WTC11 (cell line): ENCODE data around the gene CD6. TPM values are rescaled to one million over a fixed set of nuclear protein-coding genes. Genes with fewer than 3 reads are reported as not detected.

Experiments used
- ATAC-seq: fragments of 200-7000 bp; cut with Tn5 transposase; 2 replicates; pipeline ENCODE4 v1.10.0; 2021; ENCODE audit warnings: mild to moderate bottlenecking, moderate library complexity
- CTCF ChIA-PET: fragments of 300-600 bp; sonication (Branson Sonifier 250); formaldehyde crosslinking; loops from one replicate; lab custom pipeline; 2021; ENCODE audit warnings: antibody characterized with exemption; lab: Charles Lee
- POLR2A ChIA-PET: fragments of 350-600 bp; sonication (Branson Sonifier 250); formaldehyde crosslinking; loops from one replicate; lab custom pipeline; 2021; ENCODE audit warnings: antibody characterized with exemption; lab: Charles Lee
- DNase-seq: peaks from one replicate; pipeline ENCODE4 v3.0.0; 2021; ENCODE audit warnings: low spot score
- H3K27ac Mint-ChIP-seq: 2 replicates; pipeline ENCODE4 v1.8.0; 2021; ENCODE audit warnings: mixed read lengths
- H3K27me3 Mint-ChIP-seq: 2 replicates; pipeline ENCODE4 v1.8.0; 2021; ENCODE audit warnings: low read depth, mild to moderate bottlenecking, moderate library complexity, mixed read lengths
- H3K36me3 Mint-ChIP-seq: 2 replicates; pipeline ENCODE4 v1.8.0; 2021; ENCODE audit warnings: mixed read lengths
- H3K4me1 Mint-ChIP-seq: 2 replicates; pipeline ENCODE4 v1.8.0; 2022; ENCODE audit warnings: mixed read lengths
- H3K4me3 Mint-ChIP-seq: 2 replicates; pipeline ENCODE4 v1.8.0; 2021; ENCODE audit warnings: mild to moderate bottlenecking, moderate library complexity, mixed read lengths
- H3K9me3 Mint-ChIP-seq: 2 replicates; pipeline ENCODE4 v1.8.0; 2021; ENCODE audit warnings: mixed read lengths
- CREM ChIP-seq: sonication (generic); formaldehyde crosslinking; IDR thresholded peaks from 2 replicates; pipeline ENCODE4 v1.8.1; 2022; ENCODE audit warnings: mild to moderate bottlenecking, missing genetic modification reagents, moderate library complexity
- ESRRA ChIP-seq: sonication (generic); formaldehyde crosslinking; IDR thresholded peaks from 2 replicates; pipeline ENCODE4 v1.8.1; 2022; ENCODE audit warnings: mild to moderate bottlenecking, missing genetic modification reagents, borderline replicate concordance
- ETV6 ChIP-seq: sonication (generic); formaldehyde crosslinking; IDR thresholded peaks from 2 replicates; pipeline ENCODE4 v1.8.1; 2022; ENCODE audit warnings: mild to moderate bottlenecking, missing genetic modification reagents
- FOXK1 ChIP-seq: sonication (generic); formaldehyde crosslinking; IDR thresholded peaks from 2 replicates; pipeline ENCODE4 v1.8.0; 2022; ENCODE audit warnings: mild to moderate bottlenecking, moderate library complexity, missing genetic modification reagents
- GTF2I ChIP-seq: fragments of 250-450 bp; sonication (Bioruptor Pico); conservative IDR thresholded peaks from 2 replicates; pipeline ENCODE4 v1.4.0; 2021; ENCODE audit warnings: mild to moderate bottlenecking
- IRF2 ChIP-seq: sonication (generic); formaldehyde crosslinking; IDR thresholded peaks from 2 replicates; pipeline ENCODE4 v1.8.0; 2022; ENCODE audit warnings: low read depth, missing genetic modification reagents, borderline replicate concordance
- MXD4 ChIP-seq: fragments of 250-450 bp; sonication (Bioruptor Pico); IDR thresholded peaks from 2 replicates; pipeline ENCODE4 v1.8.0; 2021; ENCODE audit warnings: mild to moderate bottlenecking, moderate library complexity, borderline replicate concordance
- RELA ChIP-seq: sonication (generic); formaldehyde crosslinking; IDR thresholded peaks from 2 replicates; pipeline ENCODE4 v1.8.1; 2022; ENCODE audit warnings: missing genetic modification reagents, mild to moderate bottlenecking, borderline replicate concordance
- SP1 ChIP-seq: sonication (generic); formaldehyde crosslinking; conservative IDR thresholded peaks from 2 replicates; pipeline ENCODE4 v1.8.1; 2022; ENCODE audit warnings: missing genetic modification reagents
- TCF7 ChIP-seq: sonication (generic); formaldehyde crosslinking; IDR thresholded peaks from 2 replicates; pipeline ENCODE4 v1.8.0; 2022; ENCODE audit warnings: mild to moderate bottlenecking, low read depth, missing genetic modification reagents, moderate library complexity
- TP53 ChIP-seq: sonication (generic); formaldehyde crosslinking; IDR thresholded peaks from 2 replicates; pipeline ENCODE4 v1.8.1; 2023; ENCODE audit warnings: mild to moderate bottlenecking, missing genetic modification reagents
- ZNF121 ChIP-seq: sonication (generic); formaldehyde crosslinking; IDR thresholded peaks from 2 replicates; pipeline ENCODE4 v1.8.0; 2023; ENCODE audit warnings: missing genetic modification reagents
- ZNF219 ChIP-seq: sonication (generic); formaldehyde crosslinking; IDR thresholded peaks from 2 replicates; pipeline ENCODE4 v1.8.0; 2023; ENCODE audit warnings: missing genetic modification reagents, mild to moderate bottlenecking, borderline replicate concordance
- ZNF232 ChIP-seq: sonication (generic); formaldehyde crosslinking; IDR thresholded peaks from 2 replicates; pipeline ENCODE4 v1.8.0; 2022; ENCODE audit warnings: mild to moderate bottlenecking, missing genetic modification reagents
- total RNA-seq: library from RNA; stranded (reverse); gene quantifications from 3 replicates; pipeline ENCODE4 v1.2.3, GENCODE V29; 2021
- TF ChIP-seq, protein P1 (sequence below): fragments of 250-450 bp; sonication (Bioruptor Pico); IDR thresholded peaks from 2 replicates; pipeline ENCODE4 v1.9.0; 2021; ENCODE audit warnings: mild to moderate bottlenecking
- TF ChIP-seq, protein P2 (sequence below): fragments of 250-450 bp; sonication (Bioruptor Pico); IDR thresholded peaks from 2 replicates; pipeline ENCODE4 v1.9.0; 2021; ENCODE audit warnings: mild to moderate bottlenecking
- TF ChIP-seq, protein P3 (sequence below): sonication (generic); formaldehyde crosslinking; IDR thresholded peaks from 2 replicates; pipeline ENCODE4 v1.8.0; 2022; ENCODE audit warnings: mild to moderate bottlenecking, missing genetic modification reagents

Gene CD6
- total RNA-seq, 1 experiment from 2014 or later, result 1.0 TPM

GRCh38 chr11:61032824-61033223, 61.3 kb downstream of the CD6 start:
- no peak for DNase-seq
- Mint-ChIP-seq H3K27me3 (no peaks in the 10 kb centered on the region), H3K4me1 (no peaks in the 10 kb centered on the region)

DNA sequence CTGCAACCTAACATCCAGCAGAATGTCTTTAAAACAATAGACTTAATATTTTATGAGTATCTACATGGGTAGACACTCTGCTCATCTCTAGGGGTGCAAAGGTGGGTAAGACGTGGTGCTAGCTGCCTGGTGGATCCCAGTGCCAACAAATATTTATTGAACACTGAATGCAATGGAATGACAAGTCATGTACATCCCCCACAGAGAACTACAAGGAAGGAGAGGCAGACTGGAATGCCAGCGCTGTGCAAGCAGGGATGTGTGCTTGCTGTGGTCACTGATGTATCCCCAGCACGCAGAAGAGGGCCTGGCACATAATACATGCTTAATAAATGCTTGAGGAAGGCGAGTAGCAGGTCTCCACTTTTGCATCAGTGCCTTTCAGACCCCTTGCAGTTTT, 61.9 kb downstream of the CD6 start:
- ATAC-seq, result no peak
- H3K4me1 Mint-ChIP-seq, result no peaks in the 10 kb centered on the region
- no peak for DNase-seq
- TF ChIP-seq ETV6 (no peak), ZNF219 (CRISPR knock-in tag) (no peak), ZNF232 (CRISPR knock-in tag) (no peak), IRF2 (CRISPR knock-in tag) (no peak), ESRRA (no peak), TCF7 (no peak), GTF2I (CRISPR knock-in tag) (no peak), TP53 (no peak)
- TF ChIP-seq, protein P1, sequence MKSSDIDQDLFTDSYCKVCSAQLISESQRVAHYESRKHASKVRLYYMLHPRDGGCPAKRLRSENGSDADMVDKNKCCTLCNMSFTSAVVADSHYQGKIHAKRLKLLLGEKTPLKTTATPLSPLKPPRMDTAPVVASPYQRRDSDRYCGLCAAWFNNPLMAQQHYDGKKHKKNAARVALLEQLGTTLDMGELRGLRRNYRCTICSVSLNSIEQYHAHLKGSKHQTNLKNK (CRISPR knock-in tag), result no peak
- TF ChIP-seq, all 79 proteins: peak for 0
- ChIA-PET POLR2A (no interaction called here), CTCF (no interaction called here)
- H3K27ac Mint-ChIP-seq, result no peak overlapping the region
- no peak overlapping the region for H3K4me3 Mint-ChIP-seq
- H3K27me3 Mint-ChIP-seq, result no peaks in the 10 kb centered on the region
- no peaks in the 10 kb centered on the region for H3K36me3 Mint-ChIP-seq
- no peaks in the 10 kb centered on the region for H3K9me3 Mint-ChIP-seq

More at GRCh38 chr11:61032824-61033223, 61.3 kb downstream of the CD6 start:
- Mint-ChIP-seq H3K4me3 (no peak overlapping the region), H3K9me3 (no peaks in the 10 kb centered on the region), H3K27ac (no peak overlapping the region), H3K36me3 (no peaks in the 10 kb centered on the region)
- ATAC-seq, result no peak
- POLR2A ChIA-PET, result no interaction called here
- TF ChIP-seq MXD4 (CRISPR knock-in tag) (no peak), CREM (CRISPR knock-in tag) (no peak), ZNF121 (CRISPR knock-in tag) (peak; percentile 79; the same call in 1 of the 2 replicates)
- CTCF ChIA-PET, result no interaction called here

- no peak for DNase-seq
- ChIA-PET POLR2A (no interaction called here), CTCF (no interaction called here)
- H3K27ac Mint-ChIP-seq, result no peak overlapping the region
- no peak overlapping the region for H3K4me3 Mint-ChIP-seq
- ATAC-seq, result no peak
- H3K36me3 Mint-ChIP-seq, result no peaks in the 10 kb centered on the region
- H3K4me1 Mint-ChIP-seq, result no peaks in the 10 kb centered on the region
- H3K27me3 Mint-ChIP-seq, result no peaks in the 10 kb centered on the region
- no peak for TF ChIP-seq SP1 (CRISPR knock-in tag)
- no peak for TF ChIP-seq RELA
- TF ChIP-seq, protein P2, sequence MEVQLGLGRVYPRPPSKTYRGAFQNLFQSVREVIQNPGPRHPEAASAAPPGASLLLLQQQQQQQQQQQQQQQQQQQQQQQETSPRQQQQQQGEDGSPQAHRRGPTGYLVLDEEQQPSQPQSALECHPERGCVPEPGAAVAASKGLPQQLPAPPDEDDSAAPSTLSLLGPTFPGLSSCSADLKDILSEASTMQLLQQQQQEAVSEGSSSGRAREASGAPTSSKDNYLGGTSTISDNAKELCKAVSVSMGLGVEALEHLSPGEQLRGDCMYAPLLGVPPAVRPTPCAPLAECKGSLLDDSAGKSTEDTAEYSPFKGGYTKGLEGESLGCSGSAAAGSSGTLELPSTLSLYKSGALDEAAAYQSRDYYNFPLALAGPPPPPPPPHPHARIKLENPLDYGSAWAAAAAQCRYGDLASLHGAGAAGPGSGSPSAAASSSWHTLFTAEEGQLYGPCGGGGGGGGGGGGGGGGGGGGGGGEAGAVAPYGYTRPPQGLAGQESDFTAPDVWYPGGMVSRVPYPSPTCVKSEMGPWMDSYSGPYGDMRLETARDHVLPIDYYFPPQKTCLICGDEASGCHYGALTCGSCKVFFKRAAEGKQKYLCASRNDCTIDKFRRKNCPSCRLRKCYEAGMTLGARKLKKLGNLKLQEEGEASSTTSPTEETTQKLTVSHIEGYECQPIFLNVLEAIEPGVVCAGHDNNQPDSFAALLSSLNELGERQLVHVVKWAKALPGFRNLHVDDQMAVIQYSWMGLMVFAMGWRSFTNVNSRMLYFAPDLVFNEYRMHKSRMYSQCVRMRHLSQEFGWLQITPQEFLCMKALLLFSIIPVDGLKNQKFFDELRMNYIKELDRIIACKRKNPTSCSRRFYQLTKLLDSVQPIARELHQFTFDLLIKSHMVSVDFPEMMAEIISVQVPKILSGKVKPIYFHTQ (CRISPR knock-in tag), result no peak
- TF ChIP-seq, protein P3, sequence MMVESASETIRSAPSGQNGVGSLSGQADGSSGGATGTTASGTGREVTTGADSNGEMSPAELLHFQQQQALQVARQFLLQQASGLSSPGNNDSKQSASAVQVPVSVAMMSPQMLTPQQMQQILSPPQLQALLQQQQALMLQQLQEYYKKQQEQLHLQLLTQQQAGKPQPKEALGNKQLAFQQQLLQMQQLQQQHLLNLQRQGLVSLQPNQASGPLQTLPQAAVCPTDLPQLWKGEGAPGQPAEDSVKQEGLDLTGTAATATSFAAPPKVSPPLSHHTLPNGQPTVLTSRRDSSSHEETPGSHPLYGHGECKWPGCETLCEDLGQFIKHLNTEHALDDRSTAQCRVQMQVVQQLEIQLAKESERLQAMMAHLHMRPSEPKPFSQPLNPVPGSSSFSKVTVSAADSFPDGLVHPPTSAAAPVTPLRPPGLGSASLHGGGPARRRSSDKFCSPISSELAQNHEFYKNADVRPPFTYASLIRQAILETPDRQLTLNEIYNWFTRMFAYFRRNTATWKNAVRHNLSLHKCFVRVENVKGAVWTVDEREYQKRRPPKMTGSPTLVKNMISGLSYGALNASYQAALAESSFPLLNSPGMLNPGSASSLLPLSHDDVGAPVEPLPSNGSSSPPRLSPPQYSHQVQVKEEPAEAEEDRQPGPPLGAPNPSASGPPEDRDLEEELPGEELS (CRISPR knock-in tag), result no peak
- no peak for TF ChIP-seq FOXK1 (CRISPR knock-in tag)
- H3K9me3 Mint-ChIP-seq, result no peaks in the 10 kb centered on the region
Observed at GRCh38 chr11:61034111-61034510, 62.6 kb downstream of the CD6 start.
